Natural killer cell (primary cell): ENCODE results near the gene RITA1. TPM values are rescaled to one million over a fixed set of nuclear protein-coding genes. Genes with fewer than 3 reads are reported as not detected.

Experiments used
- ATAC-seq, 3 donors: fragments of 150-1000 bp in 2 of 3; fragments of 200-7000 bp in 1 of 3; cut with Tn5 transposase; 1 replicate in 1 of 3; 2 replicates in 2 of 3; pipeline ENCODE4 v1.10.0; 2021; ENCODE audit warnings: mild to moderate bottlenecking in 2 of 3, moderate library complexity in 2 of 3
- DNase-seq, 2 donors: peaks; one replicate each; pipeline versions ENCODE4 v3.0.0 to v3.0.0-alpha.2; 2013 to 2021; ENCODE audit warnings: mixed read lengths in 1 of 2
- H3K27ac ChIP-seq: one replicate; pipeline ENCODE4 v1.5.1; 2013; ENCODE audit warnings: mild to moderate bottlenecking, low read length
- H3K27me3 ChIP-seq: one replicate; pipeline ENCODE4 v1.6.1; 2013; ENCODE audit warnings: low read length; ENCODE audit not compliant: control insufficient read depth, insufficient read depth
- H3K36me3 ChIP-seq: one replicate; pipeline ENCODE4 v1.6.1; 2013; ENCODE audit warnings: low read length; ENCODE audit not compliant: control insufficient read depth, insufficient read depth
- H3K4me1 ChIP-seq: one replicate; pipeline ENCODE4 v1.6.1; 2013; ENCODE audit warnings: low read length; ENCODE audit not compliant: control insufficient read depth, insufficient read depth
- H3K4me3 ChIP-seq: one replicate; pipeline ENCODE4 v1.5.1; 2013; ENCODE audit warnings: low read length
- H3K9me3 ChIP-seq: one replicate; pipeline ENCODE4 v1.6.1; 2013; ENCODE audit warnings: low read length; ENCODE audit not compliant: control insufficient read depth, insufficient read depth
- H3K27ac Mint-ChIP-seq, 2 donors: one replicate each; pipeline ENCODE4 v1.8.0; 2022; ENCODE audit warnings: mild to moderate bottlenecking in 2 of 2, mixed read lengths in 2 of 2, moderate library complexity in 1 of 2
- H3K27me3 Mint-ChIP-seq, 2 donors: one replicate each; pipeline ENCODE4 v1.8.0; 2022; ENCODE audit warnings: low read depth in 2 of 2, mixed read lengths in 2 of 2
- H3K36me3 Mint-ChIP-seq: one replicate; pipeline ENCODE4 v1.8.0; 2022; ENCODE audit warnings: mixed read lengths
- H3K4me1 Mint-ChIP-seq, 2 donors: one replicate each; pipeline ENCODE4 v1.8.0; 2022; ENCODE audit warnings: mixed read lengths in 2 of 2
- H3K4me3 Mint-ChIP-seq: one replicate; pipeline ENCODE4 v1.8.0; 2022; ENCODE audit warnings: mild to moderate bottlenecking, moderate library complexity, mixed read lengths
- H3K9me3 Mint-ChIP-seq, 2 donors: one replicate each; pipeline ENCODE4 v1.8.0; 2022; ENCODE audit warnings: mixed read lengths in 2 of 2
- CTCF ChIP-seq: fragments of 200-600 bp; IDR thresholded peaks from one replicate; pipeline ENCODE4 v1.8.0; 2022; ENCODE audit warnings: antibody characterized with exemption
- WGBS: methylation state at CpG from one replicate; pipeline ENCODE4 v1.1.7; 2013; ENCODE audit warnings: missing lambda C conversion rate; ENCODE audit not compliant: insufficient coverage; 5-methylcytosine and 5-hydroxymethylcytosine counted together
- intact Hi-C: fragments of 100-400 bp; cut with micrococcal nuclease; formaldehyde crosslinking; loops from one replicate; pipeline ENCODE4 v1.14.2; 2022
- total RNA-seq, 4 donors: library from RNA; stranded (reverse); fragments of 120-200 nt in 1 of 4; gene quantifications; one replicate each; pipeline versions ENCODE4 v1.2.3 to v1.2.4, GENCODE V29; 2013 to 2022

RITA1 gene
- total RNA-seq, 3 donors from 2014 or later (not counting 1 experiment from before 2014, with no cell fraction given), result 7.7 to 13.8 (median 12.0) TPM

DNA sequence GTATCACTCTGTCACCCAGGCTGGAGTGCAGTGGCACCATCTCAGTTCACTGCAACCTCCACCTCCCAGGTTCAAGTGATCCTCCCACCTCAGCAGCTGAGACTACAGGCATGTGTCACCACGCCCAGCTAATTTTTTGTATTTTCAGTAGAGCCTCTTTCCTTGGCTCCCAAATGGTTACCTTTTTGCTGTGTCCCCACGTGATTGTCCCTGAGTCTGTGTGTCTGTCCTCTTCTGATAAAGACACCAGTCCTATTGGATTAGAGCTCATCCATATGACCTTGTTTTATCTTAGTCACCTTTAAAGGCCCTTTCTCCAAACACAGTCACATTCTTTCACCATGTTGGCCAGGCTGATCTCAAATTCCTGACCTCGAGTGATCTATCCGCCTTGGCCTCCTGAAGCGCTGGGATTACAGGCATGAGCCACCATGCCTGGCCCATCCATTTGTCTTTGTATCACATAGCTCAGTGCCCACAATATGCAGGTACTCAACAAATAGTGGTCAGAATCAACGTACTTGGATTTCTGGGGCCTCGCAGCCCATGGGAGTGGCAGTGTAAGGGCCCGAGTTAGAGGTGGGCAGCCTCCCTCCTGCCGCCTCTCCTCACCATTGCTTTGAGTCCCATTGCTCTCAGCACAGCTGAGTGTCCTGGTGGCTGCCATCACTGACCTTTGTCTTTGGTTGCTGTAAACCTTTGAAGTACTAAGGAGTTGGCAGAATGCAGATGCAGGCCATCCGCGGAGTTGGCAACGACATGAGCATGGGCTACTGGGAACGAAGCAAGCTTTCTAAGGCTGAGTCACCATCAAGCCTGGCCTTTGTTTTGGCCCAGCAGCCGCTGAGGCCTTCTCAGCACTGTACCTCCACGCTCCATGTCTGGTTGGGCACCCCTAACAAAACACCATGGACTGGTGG lies 45.1 kb downstream of the RITA1 start:
- peaks cover 42% of the 10 kb centered on the region for H3K4me1 ChIP-seq
- Mint-ChIP-seq H3K9me3 (no peaks in the 10 kb centered on the region), H3K27ac (no peak overlapping the region), H3K27me3 (no peaks in the 10 kb centered on the region), H3K4me3 (no peak overlapping the region), H3K4me1 (peaks cover 12 to 19% of the 10 kb centered on the region in 2 donors), H3K36me3 (no peaks in the 10 kb centered on the region)
- WGBS, result 96% methylated on average over 15 of the region's 15 CpGs
- DNase-seq, result no peak
- H3K27ac ChIP-seq, result no peak overlapping the region
- no peak overlapping the region for H3K4me3 ChIP-seq
- ATAC-seq, result no peak
- peaks cover 11% of the 10 kb centered on the region for H3K36me3 ChIP-seq
- intact Hi-C loops, result loop anchor here (5.0 kb wide), 1 partner anchor 33 kb away; no protein-coding TSS in a partner anchor
- no peaks in the 10 kb centered on the region for H3K27me3 ChIP-seq
- TF ChIP-seq CTCF, result no peak
- H3K9me3 ChIP-seq, result no peaks in the 10 kb centered on the region

DNA sequence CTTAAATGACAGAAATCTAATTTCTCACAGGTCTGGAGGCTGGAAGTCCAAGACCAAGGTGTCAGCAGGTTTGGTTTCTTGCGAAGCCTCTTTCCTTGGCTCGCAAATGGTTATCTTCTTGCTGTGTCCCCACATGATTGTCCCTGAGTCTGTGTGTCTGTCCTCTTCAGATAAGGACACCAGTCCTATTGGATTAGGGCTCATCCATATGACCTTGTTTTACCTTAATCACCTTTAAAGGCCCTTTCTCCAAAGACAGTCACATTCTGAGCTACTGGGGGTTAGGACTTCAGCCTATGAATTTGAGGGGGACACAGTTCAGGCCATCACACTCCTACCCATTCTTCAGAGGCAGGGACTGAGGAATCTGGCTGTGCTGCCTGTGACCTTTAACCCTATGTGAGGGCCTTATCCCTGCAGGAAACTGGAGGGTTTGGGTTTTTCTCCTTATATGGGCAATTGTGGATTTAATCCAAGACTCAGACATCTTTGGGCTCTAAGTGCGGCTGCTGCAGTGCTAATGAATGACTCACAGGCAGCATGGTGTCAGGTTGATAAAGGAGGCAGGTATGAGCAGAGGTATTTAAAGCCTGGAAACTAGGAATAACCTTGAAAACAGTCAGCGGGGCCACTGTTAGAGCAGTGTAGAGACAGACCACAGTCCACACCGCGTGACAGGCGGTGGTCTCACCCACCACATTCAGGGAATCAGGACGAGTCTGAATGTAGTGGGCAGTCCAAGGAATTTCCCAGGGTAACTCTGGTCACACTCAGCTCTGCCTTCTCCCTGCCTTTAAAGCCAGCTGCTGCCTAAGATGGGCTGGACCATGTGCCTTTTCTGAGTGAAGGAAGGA lies 45.9 kb downstream of the RITA1 start:
- Histone ChIP-seq H3K27ac (no peak overlapping the region), H3K36me3 (peaks cover 11% of the 10 kb centered on the region), H3K27me3 (no peaks in the 10 kb centered on the region), H3K9me3 (no peaks in the 10 kb centered on the region), H3K4me3 (no peak overlapping the region), H3K4me1 (peaks cover 46% of the 10 kb centered on the region)
- DNase-seq, result no peak
- TF ChIP-seq CTCF, result no peak
- WGBS, result 84% methylated on average over 8 of the region's 8 CpGs
- H3K4me3 Mint-ChIP-seq, result no peak overlapping the region
- no peaks in the 10 kb centered on the region for H3K36me3 Mint-ChIP-seq
- H3K27me3 Mint-ChIP-seq, result no peaks in the 10 kb centered on the region
- intact Hi-C loops, result loop anchor here (5.0 kb wide), 1 partner anchor 34 kb away; no protein-coding TSS in a partner anchor
- no peak for ATAC-seq
- no peaks in the 10 kb centered on the region for H3K9me3 Mint-ChIP-seq
- H3K4me1 Mint-ChIP-seq, result peaks cover 12 to 19% of the 10 kb centered on the region in 2 donors
- H3K27ac Mint-ChIP-seq, result no peak overlapping the region

- DNase-seq, result no peak
- no peaks in the 10 kb centered on the region for H3K9me3 ChIP-seq
- H3K4me1 Mint-ChIP-seq, result peaks cover 12 to 19% of the 10 kb centered on the region in 2 donors
- no peak overlapping the region for H3K4me3 ChIP-seq
- ATAC-seq, result no peak
- no peaks in the 10 kb centered on the region for H3K27me3 Mint-ChIP-seq
- peaks cover 11% of the 10 kb centered on the region for H3K36me3 ChIP-seq
- intact Hi-C loops, result loop anchor here (5.0 kb wide), 1 partner anchor 35 kb away; no protein-coding TSS in a partner anchor
- H3K4me3 Mint-ChIP-seq, result peak overlapping the region; percentile 85
- no peaks in the 10 kb centered on the region for H3K27me3 ChIP-seq
- peak overlapping the region; percentile 55 for H3K27ac ChIP-seq
- H3K36me3 Mint-ChIP-seq, result no peaks in the 10 kb centered on the region
- peaks cover 47% of the 10 kb centered on the region for H3K4me1 ChIP-seq
- 96% methylated on average over 18 of the region's 18 CpGs for WGBS
- no peak for TF ChIP-seq CTCF
- no peaks in the 10 kb centered on the region for H3K9me3 Mint-ChIP-seq
- no peak overlapping the region for H3K27ac Mint-ChIP-seq
These were observed 46.7 kb downstream of the RITA1 start for GRCh38 chr12:113232089-113232839.
